ENCODE results near the gene C16orf78. TPM values are rescaled to one million over a fixed set of nuclear protein-coding genes. Genes with fewer than 3 reads are reported as not detected.

C16orf78 gene
- total and polyA plus RNA-seq, 2 of the 4 experiments (the other 2 are of a cell fraction), result not detected

GRCh38 chr16:49355933-49356665, 17.5 kb upstream of the C16orf78 start:
- no TSS peak for BruUV-seq (replicated peaks)
- ATAC-seq (ENCODE audit: low read depth), result no peak
- in situ Hi-C loops (cut with MboI; ENCODE audit: low sequenced_read_pairs), result no loop called here

More at GRCh38 chr16:49355933-49356665, 17.5 kb upstream of the C16orf78 start:
- Histone ChIP-seq H3K4me1 (ENCODE audit: control insufficient read depth, insufficient read depth, low read length) (no peaks in the 10 kb centered on the region), H4K8ac (ENCODE audit: low read depth in 2 of 2, low read length in 2 of 2) (no peak overlapping the region), H2AK9ac (replicated peaks; ENCODE audit: low read depth, low read length, poor library complexity) (no peak overlapping the region), H4K91ac (ENCODE audit: insufficient read depth, low read depth, low read length) (no peak overlapping the region), H3K9ac (ENCODE audit: low read depth, low read length) (no peak overlapping the region), H3K27ac (ENCODE audit: insufficient read depth, low read length) (no peak overlapping the region), H3K27me3 (ENCODE audit: control insufficient read depth, insufficient read depth, low read length) (no peaks in the 10 kb centered on the region; the same call in 1 of the 2 replicates), H2AK5ac (ENCODE audit: low read depth, low read length) (no peak overlapping the region), H3K36me3 (ENCODE audit: control insufficient read depth, insufficient read depth, low read length) (no peaks in the 10 kb centered on the region), H2AFZ (replicated peaks; ENCODE audit: low read length, poor library complexity) (no peak overlapping the region), H3K79me1 (ENCODE audit: low read depth in 1 of 2, low read length in 2 of 2) (no peaks in the 10 kb centered on the region), H3K18ac (ENCODE audit: low read depth, low read length) (no peak overlapping the region), H3K56ac (ENCODE audit: extremely low read depth, insufficient read depth, low read length) (no peak overlapping the region), H3K4me2 (ENCODE audit: low read depth, low read length) (no peak overlapping the region), H2BK5ac (ENCODE audit: low read depth, low read length, poor library complexity, severe bottlenecking) (no peak overlapping the region), H4K5ac (ENCODE audit: low read depth, low read length) (no peak overlapping the region), H3K14ac (replicated peaks; ENCODE audit: low read depth, low read length) (no peak overlapping the region), H2BK120ac (ENCODE audit: low read depth, low read length) (no peak overlapping the region), H3K9me3 (ENCODE audit: control insufficient read depth, insufficient read depth, low read length) (no peaks in the 10 kb centered on the region), H3K9me1 (ENCODE audit: insufficient read depth, low read length) (no peaks in the 10 kb centered on the region), H2BK15ac (ENCODE audit: low read depth, low read length) (no peak overlapping the region), H4K20me1 (ENCODE audit: insufficient read depth, low read length) (no peaks in the 10 kb centered on the region), H3K4ac (ENCODE audit: low read depth, low read length) (no peak overlapping the region), H3K4me3 (ENCODE audit: insufficient read depth, low read depth, low read length) (no peak overlapping the region), H2BK20ac (ENCODE audit: low read depth, low read length) (no peak overlapping the region), H3K23ac (ENCODE audit: low read depth, low read length) (no peak overlapping the region)
- intact Hi-C loops (cut with micrococcal nuclease), result no loop called here
- 0% methylated on average over 1 of the region's 6 CpGs; no CpG with 5 or more reads in 1 of the 2 experiments for WGBS, 2 experiments (ENCODE audit: extremely low coverage in 2 of 2, insufficient read length in 1 of 2)
- no peak for TF ChIP-seq MAZ (IDR thresholded peaks at IDR 0.05; ENCODE audit: borderline replicate concordance, low read depth, low read length)
- TF ChIP-seq FOS (IDR thresholded peaks at IDR 0.05; ENCODE audit: low read depth, low read length), result no peak
- no peak for TF ChIP-seq RFX5 (IDR thresholded peaks at IDR 0.05; ENCODE audit: low read depth, low read length)
- dilution Hi-C loops (cut with HindIII; ENCODE audit: low sequenced_read_pairs, unreplicated experiment), result no loop called here
- ChIA-PET POLR2A (ENCODE audit: unreplicated experiment) (no interaction called here), CTCF (no interaction called here)
- no peak for DNase-seq
